ENCODE measurements around the gene CARD11. TPM values are rescaled to one million over a fixed set of nuclear protein-coding genes. Genes with fewer than 3 reads are reported as not detected.

CARD11 gene
- total RNA-seq, 1 experiment from 2014 or later, result 0.57 TPM

DNA sequence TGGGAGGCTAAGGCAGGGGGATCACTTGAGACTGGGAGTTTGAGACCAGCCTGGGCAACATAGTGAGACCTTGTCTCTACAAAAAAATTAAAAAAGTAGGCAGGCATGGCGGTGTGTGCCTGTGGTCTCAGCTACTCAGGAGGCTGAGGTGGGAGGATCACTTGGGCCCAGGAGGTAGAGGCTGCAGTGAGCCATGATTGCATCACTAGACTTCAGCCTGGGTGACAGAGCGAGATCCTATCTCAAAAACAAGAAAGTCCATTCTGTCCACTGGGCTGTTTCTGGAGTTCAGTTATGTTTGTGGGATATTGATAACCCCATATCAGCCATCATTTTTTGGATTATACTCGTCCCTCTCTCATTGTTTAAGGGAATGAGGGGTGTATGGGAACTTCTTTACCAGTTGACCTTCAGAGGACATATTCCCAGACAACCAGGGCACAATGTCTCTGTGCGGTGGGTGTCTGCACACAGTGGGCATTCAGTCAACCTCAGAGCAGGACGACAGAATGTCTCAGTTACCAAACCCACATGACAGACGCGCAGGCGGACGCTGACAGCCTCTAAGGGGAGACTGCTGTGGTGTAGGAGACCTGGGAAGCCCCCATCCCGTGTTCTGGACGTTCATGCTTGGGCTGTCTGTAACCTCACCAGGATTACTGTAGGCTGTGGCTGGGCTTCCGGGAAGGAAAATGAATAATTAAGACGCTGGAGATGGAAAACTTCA is 69.4 kb downstream of the CARD11 start:
- RAD21 ChIA-PET (ENCODE audit: low non-redundant PET in 1 of 2, low total read pairs in 2 of 2, uncharacterized antibody in 2 of 2, unreplicated experiment in 2 of 2), result no interaction called here
- no peak for ATAC-seq
- Histone ChIP-seq H3K4me2 (ENCODE audit: low read length) (no peak overlapping the region), H3K4me1 (ENCODE audit: control insufficient read depth in 1 of 2, insufficient read depth in 2 of 2, low read length in 2 of 2) (no peaks in the 10 kb centered on the region), H3K9ac (ENCODE audit: low read length) (no peak overlapping the region), H3K36me3 (ENCODE audit: control insufficient read depth in 1 of 2, insufficient read depth in 2 of 2, low read length in 2 of 2) (no peaks in the 10 kb centered on the region), H3K27me3 (ENCODE audit: insufficient read depth, low read length) (no peaks in the 10 kb centered on the region), H4K20me1 (ENCODE audit: insufficient read depth) (no peaks in the 10 kb centered on the region), H3K79me2 (ENCODE audit: insufficient read depth, low read length) (no peaks in the 10 kb centered on the region), H3K9me3 (ENCODE audit: control insufficient read depth in 1 of 2, insufficient read depth in 1 of 2, low read depth in 1 of 2, low read length in 2 of 2) (no peaks in the 10 kb centered on the region), H3K9me2 (ENCODE audit: insufficient read depth) (no peaks in the 10 kb centered on the region), H3K27ac (ENCODE audit: low read depth, low read length) (no peak overlapping the region), H2AFZ (ENCODE audit: low read depth, low read length, poor library complexity, severe bottlenecking) (no peak overlapping the region), H3K4me3 (replicated peaks in 1 of 2; ENCODE audit: low read depth in 1 of 2, low read length in 2 of 2) (no peak overlapping the region)
- no peak for TF ChIP-seq YY1 (IDR thresholded peaks at IDR 0.05; ENCODE audit: extremely low read depth, insufficient replicate concordance, low read depth, low read length)
- TF ChIP-seq, protein P1, sequence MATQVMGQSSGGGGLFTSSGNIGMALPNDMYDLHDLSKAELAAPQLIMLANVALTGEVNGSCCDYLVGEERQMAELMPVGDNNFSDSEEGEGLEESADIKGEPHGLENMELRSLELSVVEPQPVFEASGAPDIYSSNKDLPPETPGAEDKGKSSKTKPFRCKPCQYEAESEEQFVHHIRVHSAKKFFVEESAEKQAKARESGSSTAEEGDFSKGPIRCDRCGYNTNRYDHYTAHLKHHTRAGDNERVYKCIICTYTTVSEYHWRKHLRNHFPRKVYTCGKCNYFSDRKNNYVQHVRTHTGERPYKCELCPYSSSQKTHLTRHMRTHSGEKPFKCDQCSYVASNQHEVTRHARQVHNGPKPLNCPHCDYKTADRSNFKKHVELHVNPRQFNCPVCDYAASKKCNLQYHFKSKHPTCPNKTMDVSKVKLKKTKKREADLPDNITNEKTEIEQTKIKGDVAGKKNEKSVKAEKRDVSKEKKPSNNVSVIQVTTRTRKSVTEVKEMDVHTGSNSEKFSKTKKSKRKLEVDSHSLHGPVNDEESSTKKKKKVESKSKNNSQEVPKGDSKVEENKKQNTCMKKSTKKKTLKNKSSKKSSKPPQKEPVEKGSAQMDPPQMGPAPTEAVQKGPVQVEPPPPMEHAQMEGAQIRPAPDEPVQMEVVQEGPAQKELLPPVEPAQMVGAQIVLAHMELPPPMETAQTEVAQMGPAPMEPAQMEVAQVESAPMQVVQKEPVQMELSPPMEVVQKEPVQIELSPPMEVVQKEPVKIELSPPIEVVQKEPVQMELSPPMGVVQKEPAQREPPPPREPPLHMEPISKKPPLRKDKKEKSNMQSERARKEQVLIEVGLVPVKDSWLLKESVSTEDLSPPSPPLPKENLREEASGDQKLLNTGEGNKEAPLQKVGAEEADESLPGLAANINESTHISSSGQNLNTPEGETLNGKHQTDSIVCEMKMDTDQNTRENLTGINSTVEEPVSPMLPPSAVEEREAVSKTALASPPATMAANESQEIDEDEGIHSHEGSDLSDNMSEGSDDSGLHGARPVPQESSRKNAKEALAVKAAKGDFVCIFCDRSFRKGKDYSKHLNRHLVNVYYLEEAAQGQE (IDR thresholded peaks at IDR 0.05; ENCODE audit: low read depth), result no peak
- TF ChIP-seq SRF (IDR thresholded peaks at IDR 0.05; ENCODE audit: low read depth), result no peak
- no peak for TF ChIP-seq CBX3 (IDR thresholded peaks at IDR 0.05; ENCODE audit: low read depth)
- TF ChIP-seq, protein P2, sequence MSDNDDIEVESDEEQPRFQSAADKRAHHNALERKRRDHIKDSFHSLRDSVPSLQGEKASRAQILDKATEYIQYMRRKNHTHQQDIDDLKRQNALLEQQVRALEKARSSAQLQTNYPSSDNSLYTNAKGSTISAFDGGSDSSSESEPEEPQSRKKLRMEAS (IDR thresholded peaks at IDR 0.05), result no peak
- no peak for TF ChIP-seq CEBPB (IDR thresholded peaks at IDR 0.05; ENCODE audit: low read depth)
- no peak for TF ChIP-seq ELF1 (IDR thresholded peaks at IDR 0.05; ENCODE audit: borderline replicate concordance, low read depth)
- TF ChIP-seq, protein P3, sequence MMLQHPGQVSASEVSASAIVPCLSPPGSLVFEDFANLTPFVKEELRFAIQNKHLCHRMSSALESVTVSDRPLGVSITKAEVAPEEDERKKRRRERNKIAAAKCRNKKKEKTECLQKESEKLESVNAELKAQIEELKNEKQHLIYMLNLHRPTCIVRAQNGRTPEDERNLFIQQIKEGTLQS (IDR thresholded peaks at IDR 0.05), result no peak
- no peak for TF ChIP-seq FOSL1 (IDR thresholded peaks at IDR 0.05; ENCODE audit: low read depth)
- no peak for TF ChIP-seq JUND (IDR thresholded peaks at IDR 0.05)
- no peak for TF ChIP-seq EZH2phosphoT487 (IDR thresholded peaks at IDR 0.05; ENCODE audit: borderline replicate concordance)
- CTCF ChIA-PET, result no interaction called here
- no peak for DNase-seq (ENCODE audit: low read depth, low spot score)
- intact Hi-C loops (cut with micrococcal nuclease), result no loop called here
- no TSS peak for BruUV-seq (replicated peaks)
- POLR2A ChIA-PET, result no interaction called here
